GM21381 (cell line): ENCODE results near the gene KRT3.

Experiments
- ATAC-seq: cut with Tn5 transposase; IDR thresholded peaks from one replicate; pipeline ENCODE4 v1.9.1; 2021; ENCODE audit warnings: mild to moderate bottlenecking, moderate library complexity; ENCODE audit not compliant: unreplicated experiment

The KRT3 gene

GRCh38 chr12:52783563-52784316, 12.2 kb downstream of the KRT3 start:
- ATAC-seq, result no peak

GRCh38 chr12:52782502-52782901, 13.4 kb downstream of the KRT3 start:
- ATAC-seq, result no peak

GRCh38 chr12:52781399-52782082, 14.4 kb downstream of the KRT3 start:
- no peak for ATAC-seq

- no peak for ATAC-seq
These were observed 16.0 kb downstream of the KRT3 start for GRCh38 chr12:52779914-52780313.

GRCh38 chr12:52778833-52779232, 17.1 kb downstream of the KRT3 start:
- ATAC-seq, result no peak

GRCh38 chr12:52777566-52777965, 18.4 kb downstream of the KRT3 start:
- no peak for ATAC-seq

- ATAC-seq, result no peak
These were observed 19.0 kb downstream of the KRT3 start, which contains the start of gene KRT76 for GRCh38 chr12:52776913-52777395. TSS of gene KRT76 (minus strand) at chr12:52777345. CDS start at chr12:52777291, 54 bp downstream.

- no peak for ATAC-seq
These were observed 19.5 kb downstream of the KRT3 start for GRCh38 chr12:52776435-52776834.

GRCh38 chr12:52774629-52775250, 21.2 kb downstream of the KRT3 start:
- no peak for ATAC-seq

- no peak for ATAC-seq
These were observed 23.1 kb downstream of the KRT3 start for GRCh38 chr12:52772772-52773171.

- no peak for ATAC-seq
These were observed 23.7 kb downstream of the KRT3 start for GRCh38 chr12:52772188-52772587.

- ATAC-seq, result no peak
These were observed 24.4 kb downstream of the KRT3 start for GRCh38 chr12:52771505-52771904.

GRCh38 chr12:52771088-52771487, 24.8 kb downstream of the KRT3 start:
- ATAC-seq, result no peak

- ATAC-seq, result no peak
These were observed 26.0 kb downstream of the KRT3 start for GRCh38 chr12:52769946-52770345.

GRCh38 chr12:52769354-52769753, 26.6 kb downstream of the KRT3 start:
- no peak for ATAC-seq

GRCh38 chr12:52768479-52769200, 27.3 kb downstream of the KRT3 start:
- no peak for ATAC-seq

GRCh38 chr12:52767427-52767826, 28.5 kb downstream of the KRT3 start:
- ATAC-seq, result no peak

- ATAC-seq, result no peak
These were observed 28.9 kb downstream of the KRT3 start for GRCh38 chr12:52767020-52767379.

GRCh38 chr12:52766351-52767019, 29.4 kb downstream of the KRT3 start:
- ATAC-seq, result no peak

GRCh38 chr12:52765702-52766101, 30.2 kb downstream of the KRT3 start:
- no peak for ATAC-seq

- ATAC-seq, result no peak
These were observed 31.9 kb downstream of the KRT3 start for GRCh38 chr12:52763991-52764390.
